Smooth muscle cell of the brain vasculature (primary cell): ENCODE results near the gene RTN4.

Source experiments
- DNase-seq: peaks from one replicate; pipeline ENCODE4 v3.0.0-alpha.2; 2012; ENCODE audit warnings: low read depth, low spot score

Gene RTN4

DNA sequence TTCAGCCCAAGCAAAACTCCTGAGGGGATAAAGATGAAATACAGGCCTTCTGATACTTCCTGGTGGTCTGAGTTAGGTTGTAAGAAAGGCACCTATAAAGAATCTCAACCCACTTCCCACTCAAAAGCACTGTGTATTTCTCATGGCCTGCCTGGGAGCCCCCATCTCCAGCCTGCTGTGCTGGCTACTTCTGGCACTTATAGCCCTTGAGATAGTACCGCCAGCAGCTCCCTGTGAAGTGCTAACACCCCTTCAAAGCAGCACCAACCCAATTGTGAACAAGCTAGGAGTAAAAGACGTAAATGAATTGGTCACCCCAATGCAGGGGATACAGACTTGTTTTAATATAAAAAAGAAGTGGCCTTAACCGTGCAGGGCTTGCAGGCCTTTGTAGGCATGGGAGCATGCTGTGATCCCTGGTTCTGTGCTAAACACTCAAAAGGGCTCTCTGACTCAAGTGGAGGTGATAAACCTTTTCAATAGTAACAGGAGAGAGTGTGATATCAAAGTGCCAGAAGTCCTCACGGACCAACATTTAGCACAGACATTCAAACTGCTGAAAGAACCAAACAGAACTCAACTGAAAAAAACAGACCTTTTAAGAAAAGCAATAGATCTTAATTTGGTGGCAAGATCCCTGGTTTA is 80.8 kb downstream of the RTN4 start:
- no peak for DNase-seq

DNA sequence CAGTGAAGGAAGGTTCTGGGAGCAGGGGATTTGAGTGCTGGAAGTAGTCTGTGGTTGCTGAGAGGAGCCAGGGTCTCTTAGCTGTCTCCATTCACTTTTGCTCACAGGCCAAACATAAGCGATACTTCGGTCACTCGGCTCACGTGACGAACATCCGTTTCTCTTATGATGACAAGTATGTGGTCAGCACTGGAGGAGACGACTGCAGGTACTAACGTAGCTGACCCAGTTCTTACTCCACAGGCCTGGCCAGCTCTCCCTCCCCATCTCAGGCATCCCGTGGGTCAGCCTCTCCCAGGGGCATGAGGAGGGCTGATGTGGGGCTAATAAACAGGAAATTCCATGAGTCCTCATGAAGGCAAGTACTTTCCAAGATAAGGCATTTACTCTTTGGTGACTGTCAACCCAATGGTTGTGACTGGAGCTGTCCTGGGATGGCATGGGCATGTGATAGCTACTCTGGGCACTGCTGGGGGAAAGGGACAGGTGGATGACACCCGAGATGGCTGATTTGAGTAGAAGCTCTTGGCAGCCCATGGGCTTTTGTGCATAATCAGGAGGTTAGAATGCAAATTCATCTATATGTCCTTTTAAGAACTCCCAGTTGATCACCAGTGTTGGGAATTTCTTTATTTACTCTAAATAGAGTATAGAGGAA is 81.6 kb downstream of the RTN4 start:
- DNase-seq, result no peak

GRCh38 chr2:54967759-54968365 is 82.4 kb downstream of the RTN4 start:
- no peak for DNase-seq

DNA sequence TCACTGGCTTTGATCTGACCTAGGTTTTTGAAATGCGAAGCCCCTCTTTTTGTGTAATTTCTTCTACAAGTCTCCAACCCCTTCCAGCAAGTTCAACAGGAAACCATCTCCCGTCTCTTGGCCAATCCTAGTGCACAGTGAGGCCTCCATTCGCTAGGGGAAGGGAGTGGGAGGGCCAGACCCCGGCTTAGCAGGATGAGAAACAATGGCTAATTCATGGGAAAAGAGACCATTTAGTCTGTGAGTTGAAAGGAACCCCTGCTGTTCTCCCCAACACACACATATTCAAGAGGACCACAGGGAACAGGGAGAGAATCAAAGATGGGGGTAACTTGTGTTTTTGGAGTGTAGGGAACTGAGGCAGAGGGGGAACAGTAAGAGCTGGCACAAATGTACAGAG is 83.0 kb downstream of the RTN4 start:
- no peak for DNase-seq

- DNase-seq, result no peak
These were observed 83.4 kb downstream of the RTN4 start for GRCh38 chr2:54966837-54967236.

- DNase-seq, result no peak
These were observed 84.0 kb downstream of the RTN4 start for GRCh38 chr2:54966165-54966832.

- DNase-seq, result no peak
These were observed 84.8 kb downstream of the RTN4 start for GRCh38 chr2:54965425-54965824.

DNA sequence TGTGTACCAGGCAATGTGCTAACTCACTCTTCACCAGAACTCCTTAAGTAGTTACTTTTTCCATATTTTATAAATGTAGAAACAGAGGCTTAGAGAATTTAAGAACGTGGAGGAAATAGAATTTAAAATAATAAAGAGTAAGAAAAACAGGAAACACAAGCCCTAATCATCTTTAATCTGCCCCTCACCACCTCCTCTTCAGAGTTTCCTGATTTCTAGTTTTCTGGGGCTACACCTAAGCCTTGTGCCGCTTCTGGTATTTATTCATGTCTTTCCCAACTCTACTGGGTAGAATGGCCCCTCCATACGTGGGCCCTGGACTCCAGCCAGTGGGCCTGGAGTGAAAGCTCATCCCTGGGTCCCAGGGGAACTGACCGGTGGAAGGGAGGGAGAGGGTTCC is 85.4 kb downstream of the RTN4 start:
- DNase-seq, result no peak

- DNase-seq, result no peak
These were observed 86.0 kb downstream of the RTN4 start for GRCh38 chr2:54964271-54964670.

DNA sequence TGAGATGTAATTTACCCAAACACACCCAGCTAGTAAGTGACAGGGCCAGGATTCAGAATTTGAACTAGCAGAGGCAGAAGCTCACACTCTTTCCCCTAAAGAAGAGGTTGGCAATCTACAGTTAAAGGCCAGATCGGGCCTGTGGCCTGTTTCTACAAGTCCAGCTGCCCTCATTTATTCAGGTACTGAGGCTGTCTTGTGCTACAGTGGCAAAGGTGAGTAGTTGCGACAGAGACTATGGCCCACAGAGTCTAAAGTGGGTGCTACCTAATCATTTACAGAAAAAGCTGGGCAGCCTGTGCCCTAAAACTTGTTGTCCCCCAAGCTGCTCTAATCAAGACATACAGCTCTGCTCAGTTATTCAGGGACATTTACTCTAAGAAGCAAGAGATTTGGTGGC is 86.8 kb downstream of the RTN4 start:
- no peak for DNase-seq

DNA sequence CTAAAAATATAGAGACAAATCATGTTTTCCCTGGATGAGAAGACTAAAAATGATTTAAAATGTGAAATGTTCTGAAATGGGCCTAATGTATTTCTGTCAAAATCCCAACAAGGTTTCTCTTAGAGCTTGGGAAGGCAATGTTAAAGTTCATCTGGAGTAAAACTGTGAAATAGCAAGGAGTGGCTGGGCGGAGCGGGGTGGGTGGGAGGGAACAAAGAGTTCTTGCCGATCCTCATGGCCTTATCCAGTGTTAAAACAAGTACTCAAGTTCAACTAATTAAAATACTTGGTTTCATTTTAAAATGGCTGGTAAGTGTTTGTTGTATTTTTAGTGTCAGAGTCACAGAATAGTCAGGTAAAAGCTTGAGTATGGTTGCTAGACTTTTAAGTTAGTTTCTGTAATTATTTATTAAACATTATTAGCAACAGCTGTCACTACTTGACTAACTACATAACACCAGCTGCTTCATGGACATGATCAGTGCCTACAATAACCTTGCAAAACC is 87.3 kb downstream of the RTN4 start:
- no peak for DNase-seq

DNA sequence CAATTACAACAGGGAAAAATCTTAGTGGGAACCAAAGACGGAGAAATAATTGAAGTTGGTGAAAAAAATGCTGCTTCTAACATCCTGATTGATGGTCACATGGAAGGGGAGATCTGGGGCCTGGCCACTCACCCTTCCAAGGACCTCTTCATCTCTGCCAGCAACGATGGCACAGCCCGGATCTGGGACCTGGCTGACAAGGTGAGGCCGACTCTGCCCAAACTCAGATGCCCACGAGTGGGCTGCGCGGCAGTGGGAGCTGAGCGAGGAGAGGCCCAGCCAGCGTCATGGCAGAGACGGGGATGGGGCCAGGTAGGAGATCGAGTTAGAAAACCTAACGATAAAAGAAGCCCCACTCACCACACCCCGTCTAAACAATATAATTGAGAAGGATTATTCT is 87.7 kb downstream of the RTN4 start:
- no peak for DNase-seq

DNA sequence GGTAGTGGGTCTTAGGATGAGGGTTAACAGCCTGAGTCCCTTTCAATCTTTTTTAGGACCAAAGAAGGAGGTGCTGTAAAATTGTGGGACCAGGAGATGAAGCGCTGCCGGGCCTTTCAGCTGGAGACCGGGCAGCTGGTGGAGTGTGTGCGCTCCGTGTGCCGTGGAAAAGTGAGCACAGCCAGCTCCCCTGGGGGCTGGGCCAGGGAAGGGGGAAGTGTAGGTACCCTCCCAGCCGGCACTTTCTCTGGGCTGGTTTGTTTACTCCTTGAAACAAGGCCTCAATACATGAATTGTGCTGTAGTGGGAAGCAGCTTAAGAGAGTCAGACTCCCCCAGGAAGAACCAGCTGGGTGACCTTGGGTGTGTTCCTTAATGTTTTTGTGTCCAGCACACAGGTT is 90.1 kb downstream of the RTN4 start:
- DNase-seq, result no peak

DNA sequence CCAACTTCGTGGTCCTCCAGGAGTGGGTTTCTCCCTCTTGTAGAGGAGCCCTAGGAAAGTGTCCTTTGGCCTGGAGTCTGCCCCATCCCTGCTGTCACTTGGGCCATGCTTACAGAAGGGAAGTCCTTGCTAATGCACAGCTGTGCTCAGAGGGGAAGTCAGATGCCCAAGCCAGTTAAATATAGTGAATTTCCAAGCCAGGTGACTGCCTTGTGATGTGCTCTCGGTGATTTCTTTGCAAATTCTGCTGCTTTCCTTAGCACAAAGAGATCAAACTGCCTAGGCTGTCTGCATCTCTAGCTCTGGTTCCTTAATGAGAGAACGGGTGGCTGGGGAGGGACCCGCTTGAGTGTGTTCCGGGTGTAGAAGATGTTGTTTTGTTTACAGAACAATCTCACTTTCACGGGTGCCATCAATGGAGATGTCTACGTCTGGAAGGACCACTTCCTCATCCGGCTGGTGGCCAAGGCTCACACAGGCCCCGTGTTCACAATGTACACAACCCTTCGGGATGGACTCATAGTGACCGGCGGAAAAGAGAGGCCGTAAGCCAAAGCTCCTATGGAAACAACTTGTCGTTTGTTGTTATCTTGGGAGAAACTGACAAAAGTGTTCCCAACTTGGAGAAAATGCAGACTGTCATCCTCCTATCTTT is 91.4 kb downstream of the RTN4 start:
- DNase-seq, result no peak

DNA sequence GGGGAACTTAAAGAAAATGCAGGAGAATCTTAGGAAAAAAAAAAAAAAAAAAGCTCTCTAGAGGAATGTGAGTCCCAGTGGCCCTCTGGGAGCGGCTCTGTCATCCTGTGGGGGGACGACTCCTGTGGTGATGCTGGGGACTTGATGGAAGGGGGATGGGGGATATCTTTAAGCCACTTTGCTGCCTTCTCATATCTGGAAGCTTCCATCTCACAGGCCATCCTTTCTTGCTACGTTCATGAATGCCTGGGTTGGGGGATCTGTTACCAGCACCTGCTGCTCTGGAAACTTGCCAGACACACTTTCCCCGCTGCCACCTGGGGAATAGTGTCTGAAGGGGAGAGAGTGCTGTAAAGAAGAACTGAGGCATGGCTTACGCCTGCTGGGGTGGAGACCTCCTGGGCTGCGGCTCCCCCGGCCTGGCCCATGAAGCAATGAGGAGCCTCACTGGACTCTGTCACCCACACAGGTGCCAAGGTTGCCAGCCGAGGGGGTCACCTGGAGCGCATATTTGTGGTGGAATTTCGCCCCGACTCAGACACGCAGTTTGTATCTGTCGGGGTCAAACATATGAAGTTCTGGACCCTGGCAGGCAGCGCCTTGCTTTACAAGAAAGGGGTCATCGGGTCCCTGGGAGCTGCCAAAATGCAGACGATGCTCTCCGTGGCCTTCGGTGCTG is 92.8 kb downstream of the RTN4 start:
- DNase-seq, result no peak

DNA sequence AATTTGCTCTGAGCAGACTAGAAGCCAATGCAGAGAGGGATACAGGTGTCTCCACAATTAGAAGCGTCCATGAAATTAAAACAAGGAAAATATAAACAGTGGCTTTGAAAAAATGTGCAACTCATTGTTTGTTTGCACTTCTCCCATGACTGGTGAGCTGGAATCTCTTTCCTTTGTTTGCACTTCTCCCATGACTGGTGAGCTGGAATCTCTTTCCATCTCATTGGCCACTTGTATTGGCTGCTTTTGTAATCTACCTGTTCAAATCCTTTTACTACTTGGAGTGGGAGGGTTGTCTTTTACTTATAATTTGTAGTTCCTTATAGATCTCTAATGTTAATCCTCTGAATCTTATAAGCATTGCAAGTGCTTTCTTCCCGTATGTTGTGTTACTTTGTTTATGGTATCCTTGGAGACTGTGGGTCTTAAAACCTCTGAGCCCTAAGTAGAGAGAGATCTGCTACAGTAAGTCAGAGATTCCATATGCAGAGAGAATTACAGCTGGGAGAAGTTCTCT is 94.1 kb downstream of the RTN4 start:
- DNase-seq, result no peak

GRCh38 chr2:54955358-54956110 is 94.7 kb downstream of the RTN4 start:
- DNase-seq, result no peak

GRCh38 chr2:54954705-54955357 is 95.4 kb downstream of the RTN4 start:
- DNase-seq, result no peak

DNA sequence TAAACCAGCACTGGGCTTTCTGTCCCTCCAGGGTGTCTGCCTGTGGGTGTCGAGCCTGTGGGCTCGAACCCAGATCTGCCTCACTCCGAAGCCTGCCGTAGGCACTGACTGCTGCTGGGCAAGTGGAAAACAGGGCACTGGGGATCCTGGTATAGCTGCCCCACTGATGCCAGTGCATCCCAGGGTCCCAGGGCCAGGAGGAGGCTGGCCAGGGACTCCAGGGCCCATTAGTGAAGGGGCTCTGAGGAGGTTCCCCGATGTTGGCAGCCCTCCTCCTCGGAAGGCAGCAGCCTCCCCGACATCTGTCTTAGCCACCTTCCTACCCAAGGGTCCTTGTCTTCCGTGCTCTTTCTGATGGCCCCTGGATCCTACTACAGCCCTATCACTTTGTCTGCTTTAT is 96.1 kb downstream of the RTN4 start:
- no peak for DNase-seq

DNA sequence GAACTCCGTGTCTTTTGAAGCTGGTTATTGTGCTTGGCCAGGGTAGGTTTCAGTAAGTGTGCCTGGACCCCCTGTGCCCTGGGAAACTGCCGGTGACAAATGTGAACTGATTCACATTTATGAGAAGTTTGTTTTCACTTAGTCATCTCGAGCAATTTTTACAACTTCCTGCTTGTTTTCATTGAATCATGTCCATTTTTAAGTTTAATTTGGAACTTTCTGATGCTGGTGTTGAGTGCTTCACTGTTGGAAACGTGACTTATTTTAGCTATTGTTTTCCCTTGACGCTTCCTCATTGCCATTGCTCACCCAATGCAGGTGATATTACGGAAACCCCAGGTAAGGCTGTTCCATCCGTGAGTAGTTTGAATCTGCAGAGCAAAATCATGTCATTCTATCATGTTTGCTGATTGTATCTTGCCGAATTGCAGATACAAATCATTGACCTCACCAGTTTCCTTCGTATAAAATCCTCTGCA is 97.2 kb downstream of the RTN4 start:
- DNase-seq, result no peak
